ENCODE results near the gene GLI3.

The GLI3 gene

GRCh38 chr7:42035210-42035609 lies 201.8 kb downstream of the GLI3 start:
- DNase-seq (ENCODE audit: low spot score), result no peak

GRCh38 chr7:42033480-42033879 lies 203.5 kb downstream of the GLI3 start:
- DNase-seq (ENCODE audit: low spot score), result no peak

GRCh38 chr7:42029405-42029804 lies 207.6 kb downstream of the GLI3 start:
- no peak for DNase-seq (ENCODE audit: low spot score)

DNA sequence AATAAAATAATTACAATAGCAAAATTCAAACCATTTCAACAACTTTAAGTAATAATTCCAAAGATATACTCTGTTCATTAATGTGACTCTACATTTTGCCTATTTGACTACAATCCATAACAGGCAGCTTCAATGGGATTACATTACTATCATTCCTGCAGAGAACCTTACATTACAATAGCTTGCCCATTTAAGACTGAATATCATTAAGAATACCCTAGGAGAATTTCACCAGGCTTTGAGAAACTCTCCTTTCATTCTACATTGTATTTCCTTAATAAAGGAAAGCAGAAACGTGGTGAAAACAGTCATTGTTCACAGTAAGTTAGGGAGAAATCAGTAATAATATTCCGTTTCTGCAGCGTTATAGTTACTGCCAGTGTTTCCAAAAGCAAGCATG lies 209.5 kb downstream of the GLI3 start:
- no peak for DNase-seq (ENCODE audit: low spot score)

DNA sequence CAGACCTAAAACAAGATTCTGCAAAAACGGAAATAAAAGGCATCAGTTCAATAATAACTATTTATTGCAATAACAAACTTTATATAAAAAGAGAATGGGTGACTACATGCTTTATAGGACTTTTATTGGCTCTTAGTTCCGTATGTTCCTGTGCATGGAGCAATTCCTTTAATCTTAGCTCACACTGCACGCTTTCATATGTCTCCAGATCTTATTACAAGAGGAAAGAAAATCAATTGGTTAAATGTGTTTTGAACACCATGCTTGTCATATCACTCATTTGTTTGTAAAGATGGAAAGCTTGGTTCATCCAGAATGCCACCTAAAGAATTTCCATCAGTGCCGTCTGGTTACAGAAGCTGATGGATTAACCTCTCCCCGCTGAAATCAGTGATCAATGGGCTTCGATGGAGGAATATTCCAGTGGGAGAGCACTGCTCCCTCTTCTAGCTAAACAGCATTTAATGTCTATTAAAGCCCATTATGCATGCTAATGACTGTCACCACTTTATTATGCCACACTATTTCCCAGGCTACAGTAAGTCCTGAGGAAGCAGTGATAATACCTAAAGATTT lies 210.3 kb downstream of the GLI3 start:
- DNase-seq (ENCODE audit: low spot score), result no peak

DNA sequence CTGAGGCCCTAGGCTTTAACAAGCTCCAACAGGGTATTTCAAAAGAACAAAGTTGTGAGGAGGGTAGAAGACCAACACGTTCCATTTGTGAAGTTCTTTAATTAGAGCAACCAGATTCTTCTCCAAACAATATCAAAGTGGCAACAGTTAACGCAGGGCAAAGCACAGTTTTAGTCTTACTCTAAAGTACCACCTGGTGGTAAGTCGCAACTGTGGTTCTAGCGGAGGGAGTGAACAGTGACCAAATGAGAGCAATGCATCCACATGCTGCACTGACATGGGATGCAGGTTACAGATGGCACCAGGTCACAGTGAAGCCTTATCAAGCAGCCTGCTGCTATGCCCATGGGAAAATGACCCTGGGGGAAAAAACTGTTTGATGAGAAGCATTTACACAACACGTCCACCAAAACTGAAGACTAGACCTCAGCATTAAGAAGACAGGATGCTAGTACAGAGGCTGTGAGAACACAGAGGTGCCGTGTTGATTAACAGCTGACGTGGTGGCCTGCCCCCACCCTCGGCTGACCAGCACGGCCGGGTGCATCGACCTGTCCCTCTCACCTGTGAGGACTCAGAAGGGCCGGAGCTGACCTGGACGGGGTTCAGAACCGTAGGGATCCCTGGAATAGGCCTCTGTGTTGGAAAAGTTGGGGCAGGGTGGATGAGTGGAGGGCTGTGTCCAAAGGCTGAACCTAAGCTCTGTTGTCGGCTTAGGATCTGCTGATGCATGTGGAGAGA lies 211.2 kb downstream of the GLI3 start:
- DNase-seq (ENCODE audit: low spot score), result no peak

DNA sequence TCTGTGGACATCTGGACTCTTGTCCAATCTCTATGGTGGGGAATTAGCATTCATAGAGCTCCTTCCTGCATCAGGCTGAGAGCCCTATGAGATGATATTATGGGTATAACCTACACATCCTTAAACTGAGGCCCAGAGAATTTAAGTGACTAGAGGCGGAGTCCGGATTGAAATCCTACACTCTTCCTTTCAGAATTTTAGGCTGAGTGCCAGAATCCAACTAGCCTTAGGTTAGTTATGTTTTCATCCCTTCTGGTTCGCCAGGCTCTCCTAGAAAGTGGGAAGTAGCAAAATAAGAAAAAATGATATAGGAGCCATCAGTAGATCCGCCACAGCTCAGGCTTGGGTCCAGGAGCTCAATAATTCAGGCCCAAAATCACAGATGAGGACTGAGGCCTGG lies 212.5 kb downstream of the GLI3 start:
- no peak for DNase-seq (ENCODE audit: low spot score)

DNA sequence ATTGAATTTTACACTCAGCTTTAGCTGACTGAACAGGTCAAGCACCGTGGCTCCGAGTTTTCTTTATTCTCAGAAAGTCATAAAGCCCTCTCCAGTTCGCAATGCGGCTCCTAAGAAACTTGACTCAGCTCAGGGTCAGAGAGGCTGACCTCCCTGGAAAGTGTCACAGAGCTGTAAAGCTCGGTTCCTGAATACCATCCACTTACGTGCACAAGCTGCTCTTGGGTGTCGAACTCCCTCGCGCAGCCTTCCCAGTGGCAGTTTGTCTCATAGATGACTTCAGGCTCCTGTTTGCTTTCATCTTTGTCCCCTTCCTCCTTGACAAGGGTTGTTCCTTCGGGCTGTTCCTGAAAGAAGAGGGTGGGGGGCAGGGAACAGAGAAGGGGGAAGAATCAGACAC lies 213.7 kb downstream of the GLI3 start:
- no peak for DNase-seq (ENCODE audit: low spot score)

GRCh38 chr7:42022791-42023190 lies 214.2 kb downstream of the GLI3 start:
- DNase-seq (ENCODE audit: low spot score), result no peak

GRCh38 chr7:42022056-42022455 lies 215.0 kb downstream of the GLI3 start:
- DNase-seq (ENCODE audit: low spot score), result no peak

- DNase-seq (ENCODE audit: low spot score), result no peak
Measured at GRCh38 chr7:42021631-42022030, 215.4 kb downstream of the GLI3 start.

DNA sequence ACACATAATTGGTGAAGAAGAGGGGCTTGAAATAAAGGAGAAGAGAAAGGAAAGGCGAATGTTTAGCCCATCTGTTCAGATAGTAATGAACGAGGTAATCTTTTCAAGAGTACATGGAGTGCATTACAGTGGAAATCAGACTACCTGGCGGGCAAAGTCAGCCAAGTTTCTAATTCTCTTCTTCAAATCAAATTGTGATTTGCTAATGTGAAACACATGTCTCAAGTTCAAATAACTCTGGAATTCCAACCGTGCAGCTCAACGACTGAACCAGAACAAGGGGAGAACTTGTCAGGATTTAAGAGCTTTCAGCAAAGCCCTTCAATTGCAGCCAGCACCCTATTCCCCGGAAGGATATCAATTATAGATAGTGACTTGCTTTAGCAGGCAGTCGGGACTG lies 216.9 kb downstream of the GLI3 start:
- DNase-seq (ENCODE audit: low spot score), result no peak

GRCh38 chr7:42017349-42017986 lies 219.5 kb downstream of the GLI3 start:
- DNase-seq (ENCODE audit: low spot score), result no peak

GRCh38 chr7:42016517-42016916 lies 220.5 kb downstream of the GLI3 start:
- DNase-seq (ENCODE audit: low spot score), result no peak

DNA sequence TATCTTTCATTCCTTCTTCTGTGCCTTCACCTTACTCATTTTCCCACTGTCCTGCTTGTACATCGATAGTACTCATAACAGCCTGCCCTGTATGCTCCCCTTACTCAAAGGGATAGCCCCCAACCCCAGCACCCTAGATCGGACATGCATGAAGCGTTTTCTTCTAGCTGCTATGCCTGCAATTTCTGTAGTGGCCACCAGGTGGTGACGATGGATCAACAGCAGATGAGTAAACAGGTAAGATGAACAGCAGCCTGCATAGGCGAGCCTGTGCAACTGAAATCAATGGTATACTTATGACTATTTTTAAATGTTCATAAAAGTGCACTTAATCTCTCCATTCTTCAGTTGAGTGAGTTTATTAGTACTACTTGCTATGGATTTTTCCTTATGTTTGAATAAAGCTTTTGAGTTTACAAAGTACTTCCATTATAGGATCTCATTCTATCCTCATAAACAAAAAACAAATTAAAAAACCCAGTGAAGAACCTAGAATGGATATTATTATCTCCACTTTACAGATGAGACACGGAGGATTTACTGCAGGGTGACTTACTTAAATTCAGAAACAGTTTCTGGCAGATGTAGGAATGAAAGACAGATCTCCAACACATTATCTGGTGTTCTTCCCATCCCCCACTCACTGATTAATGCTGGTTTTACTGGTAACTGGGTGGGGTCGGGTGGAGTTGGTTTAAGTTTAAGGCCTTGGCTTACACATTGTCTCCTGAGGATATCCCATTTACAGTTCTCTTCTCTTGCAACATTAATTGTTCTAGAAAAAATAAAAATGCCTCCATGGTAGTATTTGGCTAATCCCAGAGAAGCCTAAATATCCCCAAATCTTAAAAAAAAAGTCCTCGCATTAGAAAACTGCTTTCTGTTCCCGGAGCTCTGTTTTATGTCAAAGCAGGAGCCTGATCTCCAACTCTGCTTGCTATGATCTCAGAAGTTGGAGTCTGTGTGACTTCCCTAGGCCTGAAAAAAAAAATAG lies 222.1 kb downstream of the GLI3 start:
- peak; percentile 19 for DNase-seq (ENCODE audit: low spot score)

GRCh38 chr7:42012786-42013360 lies 224.1 kb downstream of the GLI3 start:
- DNase-seq (ENCODE audit: low spot score), result no peak

GRCh38 chr7:42012313-42012712 lies 224.7 kb downstream of the GLI3 start:
- DNase-seq (ENCODE audit: low spot score), result no peak

GRCh38 chr7:42011846-42012245 lies 225.2 kb downstream of the GLI3 start:
- DNase-seq (ENCODE audit: low spot score), result no peak

DNA sequence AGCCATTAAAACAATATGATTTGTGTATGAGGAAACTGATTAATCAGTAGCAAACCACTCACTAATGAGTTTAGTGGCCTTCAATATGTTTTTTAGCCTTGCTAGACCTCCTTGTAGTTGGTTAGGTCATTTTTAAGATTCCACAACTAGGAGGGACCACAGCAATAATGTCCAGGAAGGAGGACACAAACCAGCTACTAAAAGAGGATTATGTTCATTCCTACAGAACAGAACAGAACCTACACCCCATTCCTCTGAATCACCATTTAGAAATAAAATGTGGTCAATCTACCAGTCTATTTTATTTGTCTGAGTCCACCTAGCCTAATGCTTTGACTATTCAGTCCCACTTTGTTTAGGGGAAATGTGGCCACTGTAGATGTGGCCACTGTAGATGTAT lies 226.3 kb downstream of the GLI3 start:
- DNase-seq (ENCODE audit: low spot score), result no peak

- no peak for DNase-seq (ENCODE audit: low spot score)
Measured at GRCh38 chr7:42006801-42007513, 230.1 kb downstream of the GLI3 start.

DNA sequence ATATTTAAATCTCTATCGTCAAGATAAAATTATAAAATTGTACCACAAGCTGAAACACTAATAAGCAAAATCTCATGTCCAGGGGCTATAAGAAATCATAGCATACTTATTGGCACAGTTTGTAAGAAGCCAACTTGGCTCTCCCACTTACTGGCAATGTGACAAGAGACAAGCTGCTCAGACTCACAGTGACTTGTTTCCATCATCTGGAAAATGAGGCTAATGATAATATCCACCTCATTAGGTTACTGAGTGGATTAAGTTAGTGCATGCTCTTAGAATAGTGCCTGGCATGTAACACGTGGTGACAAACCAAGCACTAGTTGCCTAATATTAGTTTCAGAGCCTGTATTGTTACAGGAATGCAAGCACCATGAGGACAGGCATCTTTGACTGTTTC lies 234.4 kb downstream of the GLI3 start:
- DNase-seq (ENCODE audit: low spot score), result no peak
